Stimulated activated CD4-positive, alpha-beta T cell treated with anti-CD3 and anti-CD28 coated beads, Interleukin-12 subunit alpha, Interleukin-12 subunit beta, amount 100 ng/mL, for 4 hours (primary cell): Measurements from ENCODE around the gene TBKBP1.
"Not testable (repeated sequence)": the region's sequence is repeated elsewhere in the genome, so short reads cannot be mapped to it uniquely, and the experiment has no call there.

Experiments used
- DNase-seq: peaks from one replicate; pipeline ENCODE4 v3.0.0-alpha.2; 2020

Gene TBKBP1

DNA sequence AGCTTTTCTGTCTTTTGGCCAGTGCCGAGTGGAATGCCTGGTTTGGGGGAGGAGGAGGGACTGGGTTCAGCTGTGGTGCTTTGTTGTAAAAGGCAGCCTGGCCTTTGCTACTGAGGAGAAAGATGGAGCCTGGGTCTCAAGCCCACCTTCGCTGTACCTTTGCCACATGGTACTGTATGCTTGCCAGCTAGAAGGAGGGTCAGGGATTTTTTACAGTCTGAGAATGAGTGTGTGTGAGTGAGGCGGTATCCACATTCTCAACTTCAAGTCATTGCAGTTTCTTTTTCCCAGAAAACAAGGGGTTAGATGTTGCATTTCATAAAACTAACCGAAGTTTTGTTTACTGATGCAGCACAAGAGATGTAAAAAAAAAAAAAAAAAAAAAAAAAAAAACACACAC lies 11.2 kb upstream of the TBKBP1 start:
- DNase-seq: not testable (repeated sequence)

DNA sequence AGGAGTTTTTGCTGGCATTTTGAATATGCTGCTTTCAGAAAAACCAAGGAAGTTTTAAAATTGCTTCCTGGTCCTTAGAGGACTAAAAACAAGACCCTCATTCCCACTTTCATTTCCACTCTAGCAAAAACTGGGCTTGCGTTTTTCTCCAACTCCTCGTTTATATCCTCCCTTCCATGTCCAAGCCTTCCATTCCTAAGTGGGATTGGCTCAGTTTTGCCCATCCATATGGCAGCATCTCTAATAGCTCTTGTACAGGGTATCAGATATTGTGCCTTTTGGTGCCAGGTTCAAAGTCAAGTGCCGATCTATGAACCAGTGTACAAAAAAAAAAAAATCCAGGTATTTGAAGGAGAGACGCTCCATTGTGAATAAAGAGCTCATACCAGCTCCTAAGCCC lies 9.9 kb upstream of the TBKBP1 start:
- no peak for DNase-seq

DNA sequence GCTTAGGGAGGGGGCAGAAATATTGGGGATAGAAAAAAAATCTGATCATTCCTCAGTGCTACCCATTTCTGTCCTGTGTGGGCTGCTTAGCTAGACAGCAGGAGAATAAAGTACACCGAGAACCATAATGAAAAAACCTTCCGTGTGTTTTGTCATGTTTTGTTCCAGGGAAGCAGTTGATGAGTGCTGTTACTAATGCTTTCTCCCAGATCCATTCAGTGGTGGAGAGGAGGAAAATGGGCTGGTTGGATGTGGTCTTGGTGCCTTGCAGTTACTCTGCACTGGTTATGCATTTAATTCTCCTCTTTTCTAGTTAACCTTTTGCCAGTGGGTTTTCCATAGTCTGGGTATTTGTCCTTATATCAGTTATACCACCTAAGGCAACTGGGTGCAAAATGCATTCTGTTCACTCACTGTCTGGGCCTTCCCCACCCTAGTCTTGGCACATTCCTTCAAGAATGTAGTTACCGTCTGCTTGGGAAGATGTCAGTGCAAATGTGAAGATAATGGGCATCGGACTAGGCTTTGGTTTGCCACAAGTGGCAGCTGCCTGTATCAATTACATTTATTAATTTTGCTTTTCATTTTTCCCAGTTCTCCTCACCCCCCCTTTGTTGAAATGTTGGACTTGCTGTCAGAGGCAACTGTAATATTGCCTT lies 9.3 kb upstream of the TBKBP1 start:
- no peak for DNase-seq

DNA sequence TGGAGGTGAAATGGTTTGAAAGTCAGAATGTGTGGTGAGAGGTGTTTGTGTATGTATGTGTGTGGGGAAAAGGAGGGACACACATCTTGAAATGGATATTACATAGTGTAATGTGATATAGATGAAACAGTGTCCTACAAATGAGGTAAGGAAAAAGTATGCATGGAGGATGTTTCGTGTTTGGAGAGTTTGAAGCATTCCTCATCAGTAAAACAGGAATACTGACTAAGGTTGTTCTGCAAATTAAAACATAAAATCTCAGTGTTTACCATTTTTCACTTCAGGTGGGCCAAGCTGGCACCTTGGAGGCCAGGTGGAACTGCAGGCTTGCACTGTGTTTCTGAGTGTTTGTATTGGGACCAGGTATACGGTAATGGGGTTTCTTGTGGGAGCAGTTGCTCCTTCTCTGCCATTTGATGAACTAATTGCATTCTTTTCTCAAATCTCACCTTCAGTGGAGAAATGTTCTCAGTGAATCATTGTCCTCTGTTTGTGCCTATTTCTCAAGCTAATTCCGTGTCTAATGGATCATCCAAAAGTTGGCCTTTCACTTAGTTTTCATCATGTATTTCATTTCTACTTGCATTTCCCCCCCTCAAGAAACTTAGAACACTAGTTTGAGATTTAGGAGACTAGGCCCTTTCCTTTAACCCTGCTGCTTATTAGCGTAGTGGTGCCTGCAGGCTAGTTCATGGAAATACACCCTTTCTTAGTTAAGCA lies 8.2 kb upstream of the TBKBP1 start:
- DNase-seq: no peak

DNA sequence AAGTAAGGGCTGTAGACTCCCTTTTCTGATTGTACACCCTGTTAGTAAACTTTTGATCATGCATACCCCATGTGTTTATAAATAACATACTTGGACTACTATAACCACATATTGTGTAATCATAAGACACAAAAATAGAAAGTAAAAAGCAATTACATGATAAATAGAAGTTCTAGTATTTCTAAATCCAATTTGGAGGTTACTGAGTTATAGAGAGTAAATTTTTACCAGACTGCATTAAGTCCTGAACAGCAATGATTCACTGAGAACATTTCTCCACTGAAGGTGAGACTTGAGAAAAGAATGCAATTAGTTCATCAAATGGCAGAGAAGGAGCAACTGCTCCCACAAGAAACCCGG lies 7.7 kb upstream of the TBKBP1 start:
- DNase-seq: no peak

DNA sequence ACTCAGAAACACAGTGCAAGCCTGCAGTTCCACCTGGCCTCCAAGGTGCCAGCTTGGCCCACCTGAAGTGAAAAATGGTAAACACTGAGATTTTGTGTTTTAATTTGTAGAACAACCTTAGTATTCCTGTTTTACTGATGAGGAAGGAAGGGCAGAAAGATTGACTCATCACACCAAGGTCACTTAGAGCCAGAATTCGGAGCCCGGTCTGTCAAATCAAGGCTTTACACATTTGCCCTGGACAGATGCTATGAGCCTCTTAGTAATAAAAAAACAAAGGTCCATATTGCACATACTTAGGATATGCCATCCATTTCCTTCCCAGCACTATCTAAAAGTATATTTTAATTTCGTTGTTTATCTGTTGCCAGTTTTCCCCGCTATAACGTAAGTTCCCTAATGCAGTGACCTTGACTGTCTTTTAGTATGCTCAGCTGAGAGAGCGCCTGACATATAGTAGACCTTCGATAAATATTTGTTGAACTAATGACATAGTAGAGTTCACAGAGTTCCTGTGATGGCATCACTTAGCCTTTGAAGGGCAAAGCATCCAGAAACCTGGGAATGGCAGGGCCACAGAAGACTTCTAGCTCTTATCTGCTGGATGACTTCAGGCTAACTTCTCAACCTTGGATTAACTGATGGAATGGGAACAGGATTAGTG lies 7.2 kb upstream of the TBKBP1 start:
- DNase-seq: no peak

DNA sequence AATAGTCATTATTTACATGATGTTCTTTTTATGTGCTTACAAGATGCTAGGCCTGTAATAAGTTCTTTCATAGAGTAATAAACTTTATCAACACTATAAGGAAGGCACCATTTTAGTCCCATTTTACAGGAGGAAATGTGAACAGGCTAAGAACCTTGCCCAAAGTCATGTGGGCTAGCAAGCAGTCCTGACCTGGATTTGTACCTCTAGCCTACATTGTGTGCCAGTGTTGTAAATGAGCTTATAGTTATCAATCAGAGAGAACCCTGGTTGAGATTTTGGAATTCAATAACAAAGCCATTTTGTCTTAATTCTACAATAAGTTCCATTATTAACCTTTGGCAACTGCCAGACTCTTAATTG lies 6.7 kb upstream of the TBKBP1 start:
- DNase-seq: no peak

DNA sequence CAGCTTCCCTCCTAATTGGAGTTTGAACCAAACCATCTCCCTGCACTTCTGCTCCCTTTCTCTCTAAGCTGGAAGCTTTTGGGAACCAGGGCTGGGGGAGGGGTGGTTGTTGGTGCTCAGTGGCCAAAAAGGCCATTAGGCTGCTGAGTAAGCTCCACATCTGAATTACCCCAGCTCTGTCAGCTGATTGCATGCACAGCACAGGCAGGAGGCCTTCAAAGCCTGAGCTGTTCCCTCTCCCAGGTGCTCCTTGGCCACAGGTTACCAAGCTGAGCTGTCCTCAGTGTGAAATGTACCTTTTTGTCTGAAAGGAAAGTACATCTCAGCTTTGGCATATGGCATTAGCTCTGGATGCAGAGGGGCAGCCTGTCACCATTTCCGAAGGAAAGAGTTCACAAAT lies 6.2 kb upstream of the TBKBP1 start:
- DNase-seq: no peak

DNA sequence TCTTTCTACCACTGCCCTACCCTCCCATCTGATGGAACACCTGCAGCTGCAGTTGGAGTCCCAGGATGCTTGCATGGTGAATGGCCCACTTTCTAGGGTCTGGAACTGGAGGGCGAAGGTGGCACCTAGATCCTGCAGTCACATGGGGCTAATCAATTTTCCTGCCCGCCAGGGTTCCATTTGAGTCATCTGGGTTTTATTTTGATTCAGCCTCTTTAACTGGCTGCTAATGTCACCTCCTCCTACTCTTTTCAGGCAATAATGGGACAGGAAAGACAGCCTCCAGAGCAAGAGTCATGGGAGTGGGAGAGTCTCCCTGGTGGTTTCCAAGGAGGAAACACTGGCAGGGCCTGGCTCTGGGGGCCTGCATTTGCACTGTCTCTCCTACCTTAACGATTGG lies 3.8 kb upstream of the TBKBP1 start:
- DNase-seq: no peak

DNA sequence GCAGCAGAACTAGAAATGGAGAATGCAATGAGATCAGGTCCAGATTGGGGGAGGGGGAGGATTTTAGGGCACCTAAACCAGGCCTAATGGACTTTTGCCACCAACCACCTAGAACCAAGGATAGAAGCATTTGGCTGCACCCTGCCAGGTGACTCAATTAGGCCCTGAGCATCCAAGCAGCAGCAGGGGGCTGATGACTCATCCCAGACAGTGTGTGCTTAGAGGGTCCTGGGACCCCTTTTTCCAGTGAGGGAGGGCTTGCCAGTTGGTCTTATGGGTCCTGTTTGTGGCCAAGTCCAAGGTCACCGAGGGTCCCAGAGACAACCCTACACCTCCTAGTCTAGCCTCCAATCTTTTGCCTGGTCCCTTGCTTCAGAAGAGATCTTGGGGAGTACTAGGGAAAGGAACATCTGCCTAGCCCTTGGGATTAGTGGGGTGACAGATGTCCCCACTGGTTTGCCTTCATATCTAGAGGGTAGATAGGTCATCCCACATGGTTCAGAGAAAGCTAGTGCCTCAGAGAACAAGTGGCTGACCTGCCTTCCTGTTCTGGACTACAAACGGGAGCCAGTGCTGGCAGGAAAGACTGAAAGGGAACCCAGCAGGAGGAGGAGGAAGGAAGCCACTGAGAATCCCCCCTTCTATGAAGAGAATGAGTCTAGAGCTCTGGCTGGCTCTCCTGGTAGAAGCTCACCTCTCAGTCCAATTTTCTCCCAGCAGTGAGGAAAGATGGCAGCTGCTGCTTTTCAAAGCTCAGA lies 1.6 kb upstream of the TBKBP1 start:
- no peak for DNase-seq

DNA sequence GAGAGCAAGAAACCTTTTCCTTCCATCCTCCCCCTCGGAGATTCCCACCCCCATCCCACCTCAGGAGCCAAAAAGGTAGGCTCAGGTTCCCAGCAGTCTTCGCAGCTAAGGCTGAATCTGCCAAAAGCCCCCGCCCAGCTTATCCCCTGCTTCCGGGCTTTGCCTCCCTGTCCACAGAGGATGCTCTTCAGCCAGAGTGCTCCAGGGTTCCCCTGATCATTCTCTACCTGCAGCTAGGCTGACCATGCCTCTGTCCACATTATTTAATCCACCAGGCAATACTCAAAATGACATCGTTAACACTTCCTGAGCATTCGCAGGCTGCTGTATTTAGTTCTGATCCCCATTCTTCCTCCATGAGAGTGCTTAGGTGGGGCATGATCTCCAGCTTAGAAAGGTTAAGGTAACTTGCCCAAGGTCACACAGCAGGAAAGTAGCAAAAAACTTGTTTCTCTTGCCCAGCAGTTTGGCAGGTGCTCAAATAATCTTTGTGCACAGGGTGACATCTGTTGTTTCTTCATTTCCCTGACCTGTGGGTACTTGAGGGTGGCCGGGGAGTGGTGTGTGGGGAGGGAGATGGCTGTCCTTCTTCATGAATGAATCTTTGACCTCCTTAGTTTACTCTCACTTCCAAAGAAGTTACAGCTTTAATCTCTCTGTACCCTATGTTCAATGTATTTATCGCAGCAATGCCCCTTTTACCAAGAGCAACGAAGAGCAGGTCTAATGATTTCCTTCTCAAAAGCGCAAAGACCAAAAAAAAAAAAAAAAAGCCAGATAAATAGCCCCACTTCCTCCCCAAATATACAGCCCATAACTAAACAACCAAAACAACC lies 848 bp upstream of the TBKBP1 start:
- no peak for DNase-seq

DNA sequence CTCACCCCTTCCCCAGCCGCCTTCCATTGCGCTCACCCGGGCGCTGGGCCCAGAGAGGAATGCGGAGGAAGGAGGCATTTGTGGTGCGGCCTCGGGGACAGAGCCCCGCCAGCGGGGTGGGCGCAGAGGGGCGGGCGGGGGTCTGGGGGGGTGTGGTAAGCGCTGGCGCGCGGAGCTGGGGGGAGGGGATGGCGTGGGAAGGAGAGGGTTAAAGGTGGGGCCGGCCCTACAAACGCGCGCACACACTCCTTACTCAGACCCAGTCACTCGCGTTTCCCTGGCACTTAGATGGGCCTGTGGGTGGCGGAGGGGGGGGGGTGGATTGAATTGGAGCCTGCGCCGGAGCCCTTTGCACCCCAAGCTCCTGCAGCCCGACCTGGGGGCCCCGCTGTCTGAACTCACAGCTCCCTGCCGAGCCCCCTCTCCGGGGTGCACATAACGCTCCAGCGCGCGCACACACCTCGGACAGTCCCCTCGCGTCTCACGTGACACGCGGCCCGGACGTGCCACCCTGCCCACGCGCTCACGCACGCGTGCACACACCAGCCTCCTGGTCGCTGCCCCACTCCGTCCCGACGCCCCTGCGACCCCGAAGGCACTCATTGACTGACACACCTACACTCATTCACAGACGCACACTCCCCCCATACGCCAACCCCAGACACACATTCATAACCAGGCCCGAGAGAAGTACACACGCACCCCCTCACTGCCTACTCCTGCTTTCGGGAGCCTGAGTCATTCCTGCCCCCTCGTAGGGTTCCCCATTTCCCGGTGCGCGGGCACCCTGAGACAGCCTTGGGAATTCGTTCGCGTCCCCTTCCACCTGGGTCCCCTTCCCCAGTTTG lies 844 bp downstream of the TBKBP1 start:
- peak; percentile 69 for DNase-seq

DNA sequence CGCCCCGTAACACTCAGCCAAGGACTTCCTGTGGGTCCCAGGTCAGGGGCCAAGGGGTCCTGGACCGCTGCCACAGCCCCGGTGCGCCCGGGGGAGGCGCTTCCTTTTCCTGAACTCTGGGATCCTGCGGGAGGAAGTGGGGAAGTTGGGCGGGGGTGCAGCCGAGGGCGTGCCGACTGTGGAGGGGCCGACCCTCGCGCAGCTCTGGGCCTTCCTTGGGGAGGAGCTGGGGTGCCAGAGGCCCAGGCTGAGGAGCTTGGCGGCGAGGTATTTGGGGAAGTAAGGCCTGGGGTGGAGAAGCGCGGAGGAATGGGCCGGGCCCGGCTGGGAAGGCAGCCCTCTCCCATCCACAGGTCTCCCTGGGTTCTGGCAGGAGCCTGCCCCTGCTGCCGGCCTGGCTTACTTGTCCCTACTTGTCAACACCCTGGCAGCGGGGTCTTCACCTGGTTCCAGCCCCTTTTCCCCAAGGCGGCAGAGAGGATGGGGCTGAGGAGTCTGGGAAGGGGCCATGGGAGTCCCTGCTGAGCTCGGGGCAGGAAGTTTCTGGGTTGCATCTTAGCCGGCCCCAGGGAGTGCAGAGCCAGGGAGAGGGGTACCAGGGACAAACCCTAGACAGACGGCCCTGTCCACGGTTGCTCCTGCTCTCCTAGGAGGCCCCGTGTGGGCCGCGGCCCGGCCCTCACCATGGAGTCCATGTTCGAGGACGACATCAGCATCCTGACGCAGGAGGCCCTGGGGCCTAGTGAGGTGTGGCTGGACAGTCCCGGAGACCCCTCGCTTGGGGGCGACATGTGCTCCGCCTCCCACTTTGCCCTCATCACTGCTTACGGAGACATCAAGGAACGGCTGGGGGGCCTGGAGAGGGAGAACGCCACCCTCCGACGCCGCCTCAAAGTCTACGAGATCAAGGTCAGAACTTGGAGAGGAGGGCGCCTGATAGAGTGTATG lies 1.7 kb downstream of the TBKBP1 start:
- DNase-seq: no peak

DNA sequence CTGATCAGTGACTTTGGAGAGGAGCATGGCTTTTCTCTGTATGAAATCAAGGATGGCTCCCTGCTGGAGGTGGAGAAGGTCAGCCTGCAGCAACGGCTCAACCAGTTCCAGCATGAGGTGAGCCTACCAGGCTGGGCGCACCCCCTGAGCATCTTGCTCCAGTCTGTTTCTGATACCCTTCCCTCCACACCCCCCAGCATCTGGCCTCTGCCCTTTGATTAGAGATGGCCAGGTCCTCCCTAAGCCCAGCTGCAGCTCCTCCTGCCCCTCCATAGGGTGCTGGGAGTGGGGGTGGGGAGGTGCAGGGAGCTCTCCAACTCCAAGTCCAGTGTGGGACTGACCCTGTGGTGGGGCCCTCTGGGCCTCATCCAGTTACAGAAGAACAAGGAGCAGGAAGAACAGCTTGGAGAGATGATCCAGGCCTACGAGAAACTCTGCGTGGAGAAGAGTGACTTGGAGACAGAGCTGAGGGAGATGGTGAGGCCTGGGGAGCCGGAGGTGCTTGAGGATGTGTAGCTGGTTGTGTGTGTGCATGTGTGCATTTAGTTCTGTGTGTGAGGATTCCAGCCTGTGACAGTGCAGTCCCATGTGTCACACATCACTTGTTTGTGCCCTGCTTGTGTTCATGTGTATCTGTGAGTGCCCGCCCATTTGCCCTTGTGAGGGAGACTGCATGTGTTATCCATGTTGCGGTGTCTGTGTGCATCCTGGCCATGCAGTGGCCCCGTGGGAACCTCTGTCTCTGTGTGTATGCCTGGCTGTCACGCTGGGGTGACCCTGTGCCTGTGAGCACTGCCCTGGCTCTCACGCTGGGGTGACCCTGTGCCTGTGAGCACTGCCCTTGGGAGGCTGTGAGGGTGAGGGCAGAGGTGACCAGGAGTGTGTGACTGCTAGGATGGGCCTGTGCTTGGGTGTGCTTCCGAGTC lies 3.0 kb downstream of the TBKBP1 start:
- no peak for DNase-seq

DNA sequence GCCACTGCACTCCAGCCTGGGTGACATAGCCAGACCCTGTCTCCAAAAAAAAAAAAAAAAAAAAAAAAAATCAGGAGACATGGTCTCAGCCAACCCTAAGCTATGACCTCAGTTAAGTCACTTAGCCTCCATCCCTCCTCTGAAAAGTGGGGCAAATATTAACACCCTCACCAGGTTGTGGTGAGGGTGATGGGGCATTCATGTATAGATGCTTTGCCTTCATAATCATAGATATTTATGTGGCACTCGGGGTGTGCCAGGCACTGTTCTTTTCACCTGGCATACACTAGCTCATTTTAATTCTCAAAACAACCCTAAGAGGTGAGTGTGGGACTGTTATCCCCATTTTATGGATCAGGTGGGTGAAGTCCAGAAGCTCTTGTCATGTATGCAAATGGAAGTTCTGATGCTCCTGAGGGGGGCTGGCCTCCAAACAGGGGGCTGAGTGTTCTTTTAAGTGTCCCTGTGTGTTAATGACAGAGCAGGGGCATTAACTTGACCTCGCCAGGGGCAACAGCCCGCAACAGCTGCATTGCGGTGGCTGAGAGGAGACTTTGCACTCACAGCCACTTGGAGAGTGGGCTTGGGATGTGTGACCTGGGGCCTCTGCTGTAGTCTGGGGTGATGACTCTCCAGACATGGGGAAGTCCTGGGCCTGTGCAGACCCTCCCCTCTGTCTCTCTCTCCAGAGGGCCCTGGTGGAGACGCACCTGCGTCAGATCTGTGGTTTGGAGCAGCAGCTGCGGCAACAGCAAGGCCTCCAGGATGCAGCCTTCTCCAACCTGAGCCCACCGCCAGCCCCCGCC lies 4.1 kb downstream of the TBKBP1 start:
- no peak for DNase-seq

DNA sequence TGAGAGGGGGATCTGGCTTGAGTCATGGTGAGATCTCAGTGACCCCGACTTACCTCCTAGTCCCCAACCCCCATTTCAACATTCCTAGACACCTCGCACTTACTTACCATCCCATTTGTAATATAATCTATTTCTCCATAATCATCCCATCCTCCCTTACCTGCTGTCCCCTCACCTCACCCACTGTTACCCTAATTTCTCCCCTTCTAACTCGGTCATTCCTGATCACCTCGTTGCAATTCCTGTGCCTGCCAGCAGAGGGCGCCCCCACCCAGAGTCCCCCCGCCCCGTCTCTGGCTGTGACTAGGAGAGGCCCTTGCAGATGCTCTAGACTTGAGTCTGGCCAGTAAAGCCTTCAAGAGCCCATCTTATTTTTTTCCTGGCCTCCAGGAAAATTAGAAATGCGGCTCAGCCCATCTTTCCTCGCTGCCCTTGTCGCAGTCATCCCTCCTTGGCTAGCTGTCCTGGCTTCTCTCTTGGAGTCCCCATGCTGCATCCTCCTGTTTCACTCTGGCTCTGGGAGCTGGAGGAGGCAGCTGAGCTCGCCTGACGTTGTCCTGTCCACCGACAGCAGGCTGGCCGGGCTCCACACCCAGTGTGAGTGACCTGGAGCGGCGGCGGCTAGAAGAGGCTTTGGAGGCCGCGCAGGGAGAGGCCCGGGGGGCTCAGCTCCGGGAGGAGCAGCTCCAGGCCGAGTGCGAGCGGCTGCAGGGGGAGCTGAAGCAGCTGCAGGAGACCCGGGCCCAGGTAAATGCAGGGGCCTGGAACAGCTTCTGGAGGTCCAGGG lies 5.0 kb downstream of the TBKBP1 start:
- DNase-seq: peak; percentile 85

DNA sequence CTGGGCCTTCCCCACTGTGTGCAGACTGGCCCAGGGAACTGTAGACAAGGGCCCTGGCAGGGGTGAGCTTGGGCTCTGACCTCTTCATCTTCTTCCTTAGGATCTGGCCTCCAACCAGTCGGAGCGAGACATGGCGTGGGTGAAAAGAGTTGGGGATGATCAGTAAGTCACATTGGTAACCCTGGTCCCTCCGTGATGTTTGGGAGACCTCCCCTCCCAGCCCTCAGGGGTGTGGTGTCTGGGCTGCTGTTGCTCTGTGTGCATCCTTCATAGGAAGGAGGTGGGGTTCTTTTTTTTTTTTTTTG lies 5.5 kb downstream of the TBKBP1 start:
- DNase-seq: no peak
